HPDE6-E6E7 (cell line): Measurements from ENCODE around the gene OR2T2.
"Not testable (repeated sequence)": the region's sequence is repeated elsewhere in the genome, so short reads cannot be mapped to it uniquely, and the experiment has no call there.

Source experiments
- DNase-seq: peaks from one replicate; pipeline ENCODE4 v3.0.0; 2011; ENCODE audit warnings: missing footprints; ENCODE audit errors: extremely low spot score

OR2T2 gene, protein sequence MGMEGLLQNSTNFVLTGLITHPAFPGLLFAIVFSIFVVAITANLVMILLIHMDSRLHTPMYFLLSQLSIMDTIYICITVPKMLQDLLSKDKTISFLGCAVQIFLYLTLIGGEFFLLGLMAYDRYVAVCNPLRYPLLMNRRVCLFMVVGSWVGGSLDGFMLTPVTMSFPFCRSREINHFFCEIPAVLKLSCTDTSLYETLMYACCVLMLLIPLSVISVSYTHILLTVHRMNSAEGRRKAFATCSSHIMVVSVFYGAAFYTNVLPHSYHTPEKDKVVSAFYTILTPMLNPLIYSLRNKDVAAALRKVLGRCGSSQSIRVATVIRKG

DNA sequence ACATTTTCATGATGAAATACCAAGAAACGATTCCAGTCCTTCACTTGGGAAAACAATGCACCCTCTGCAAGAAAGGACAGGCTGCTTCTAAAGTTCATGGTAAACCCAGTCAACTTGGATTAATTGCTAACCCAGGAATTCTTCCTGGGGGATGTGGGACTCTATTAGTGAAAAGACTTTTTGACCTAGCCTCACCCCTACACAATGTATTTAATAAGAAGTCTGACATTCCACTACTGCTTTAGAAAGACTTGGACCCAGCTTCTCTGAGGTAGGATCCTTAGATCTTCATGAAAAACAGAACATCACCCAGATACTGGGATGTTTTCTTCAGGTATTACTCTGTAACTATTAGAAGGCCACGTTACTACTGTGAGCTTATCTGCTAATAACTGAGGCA is at the start of gene OR2T2:
Gene OR2T2 (plus strand): TSS at position 239 of the 400 bp plus-strand sequence. CDS start 7,161 bp downstream, outside the sequence.
- DNase-seq, result not testable (repeated sequence)

DNA sequence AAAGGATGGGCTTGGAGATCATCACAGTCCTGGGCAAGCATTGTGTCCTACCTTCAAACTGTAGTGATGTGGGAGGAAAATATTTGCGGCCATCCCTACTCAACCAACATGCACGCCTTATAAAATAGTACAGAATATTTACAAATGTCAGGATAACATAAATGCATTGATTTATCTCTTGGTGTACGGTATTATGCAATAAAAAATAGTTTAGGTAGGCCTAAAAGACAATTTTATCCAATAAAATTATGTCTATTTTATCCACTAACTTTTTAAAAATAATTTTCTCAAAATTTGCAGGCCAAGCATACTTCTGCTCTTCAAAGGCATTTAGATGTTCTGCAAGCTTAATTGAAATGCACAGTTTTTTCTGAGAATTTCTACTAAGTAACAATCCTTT is 42.7 kb upstream of the OR2T2 start, which contains the start of gene OR2T1:
Gene OR2T1 (plus strand): TSS at position 301 of the 400 bp plus-strand sequence. CDS start 3,100 bp downstream, outside the sequence.
- DNase-seq, result no peak

DNA sequence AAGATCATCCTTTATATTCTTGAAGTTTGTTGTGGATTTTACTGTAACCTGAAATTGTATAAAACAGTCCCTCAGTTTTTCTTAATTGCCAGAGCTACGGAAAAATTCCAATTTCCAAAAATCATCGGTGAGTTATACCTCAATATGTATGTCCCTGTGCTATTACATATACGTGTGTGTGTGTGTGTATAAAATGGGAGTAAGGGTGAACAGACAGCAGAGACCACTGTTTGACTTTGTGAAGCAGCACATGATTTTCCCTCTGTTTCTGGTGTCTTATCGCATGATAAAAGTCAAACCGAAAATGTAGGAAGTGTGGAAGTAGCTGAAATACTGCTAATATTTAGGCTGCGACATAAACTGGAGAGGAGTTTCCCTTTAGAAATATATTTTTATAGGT is 41.4 kb upstream of the OR2T2 start:
- peak; percentile 6 for DNase-seq

DNA sequence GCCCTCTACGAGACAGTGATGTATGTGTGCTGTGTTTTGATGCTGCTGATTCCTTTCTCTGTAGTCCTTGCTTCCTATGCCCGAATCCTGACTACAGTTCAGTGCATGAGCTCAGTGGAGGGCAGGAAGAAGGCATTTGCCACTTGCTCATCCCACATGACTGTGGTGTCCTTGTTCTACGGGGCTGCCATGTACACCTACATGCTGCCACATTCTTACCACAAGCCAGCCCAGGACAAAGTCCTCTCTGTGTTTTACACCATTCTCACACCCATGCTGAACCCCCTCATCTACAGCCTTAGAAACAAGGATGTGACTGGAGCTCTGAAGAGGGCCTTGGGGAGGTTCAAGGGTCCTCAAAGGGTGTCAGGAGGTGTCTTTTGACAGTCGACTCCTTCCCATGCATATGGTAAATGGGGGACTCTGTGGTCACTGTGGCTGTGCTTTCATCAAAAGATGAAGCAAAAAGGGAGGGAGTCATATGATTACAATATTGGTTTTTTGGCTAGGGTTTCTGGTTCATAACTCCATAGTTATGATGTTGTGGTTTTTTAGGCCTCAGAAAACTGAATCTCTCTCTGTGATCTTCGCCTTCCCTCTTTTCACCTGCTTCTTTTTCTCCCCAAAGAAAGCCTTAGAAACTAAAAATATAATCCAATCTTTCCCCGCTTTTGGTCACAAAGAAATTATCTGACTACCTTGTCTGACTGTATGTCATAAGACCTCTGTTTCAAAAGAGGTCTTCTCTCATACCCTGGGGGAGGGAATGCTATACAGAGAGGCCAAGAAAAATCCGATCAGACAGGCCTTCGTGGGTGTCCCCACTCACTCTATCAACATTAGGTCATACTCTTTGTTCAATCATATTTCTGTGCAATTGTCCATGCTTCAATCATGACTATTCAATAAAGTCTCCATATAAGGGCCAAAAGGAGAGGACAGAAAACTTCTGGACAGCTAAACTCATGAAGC is 38.4 kb upstream of the OR2T2 start:
- DNase-seq, result no peak

DNA sequence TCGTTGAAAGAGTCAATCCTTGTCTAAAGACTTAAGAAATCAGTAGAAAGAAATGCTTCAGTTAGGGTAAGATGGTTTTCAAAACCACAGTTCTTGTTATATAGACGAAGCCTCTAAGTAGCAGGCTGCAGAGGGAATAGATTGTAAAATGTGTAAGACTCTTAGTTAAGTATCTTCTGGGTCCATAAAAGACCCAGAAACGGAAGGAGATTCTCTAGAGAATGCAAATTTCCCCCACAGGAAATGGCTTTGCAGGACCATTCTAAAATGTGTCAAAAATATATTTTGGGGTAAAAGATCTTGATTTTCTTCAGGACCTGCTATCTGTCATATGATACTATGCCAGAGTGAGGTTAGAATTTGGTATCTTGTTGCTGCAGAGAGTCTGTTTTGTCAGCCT is 29.2 kb upstream of the OR2T2 start:
- DNase-seq, result no peak

DNA sequence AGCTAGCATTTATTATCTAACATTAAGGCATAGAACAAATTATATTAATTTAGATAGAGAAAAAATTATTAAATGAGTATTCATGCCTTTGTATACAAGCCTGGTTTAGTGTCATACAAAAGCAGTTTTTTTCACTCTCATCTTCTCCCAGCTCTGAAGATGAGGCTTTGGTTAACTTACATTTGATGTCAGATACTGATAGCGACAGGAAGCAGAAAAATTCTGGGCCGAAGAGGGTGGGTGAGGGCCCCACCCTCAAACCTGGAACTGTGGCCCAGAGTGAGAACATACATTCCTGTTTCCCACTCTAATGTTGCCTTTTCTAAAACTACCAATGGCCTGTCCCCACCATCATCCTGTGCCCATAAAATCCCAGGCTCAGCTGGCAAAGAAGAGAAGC is 27.6 kb upstream of the OR2T2 start:
- no peak for DNase-seq

DNA sequence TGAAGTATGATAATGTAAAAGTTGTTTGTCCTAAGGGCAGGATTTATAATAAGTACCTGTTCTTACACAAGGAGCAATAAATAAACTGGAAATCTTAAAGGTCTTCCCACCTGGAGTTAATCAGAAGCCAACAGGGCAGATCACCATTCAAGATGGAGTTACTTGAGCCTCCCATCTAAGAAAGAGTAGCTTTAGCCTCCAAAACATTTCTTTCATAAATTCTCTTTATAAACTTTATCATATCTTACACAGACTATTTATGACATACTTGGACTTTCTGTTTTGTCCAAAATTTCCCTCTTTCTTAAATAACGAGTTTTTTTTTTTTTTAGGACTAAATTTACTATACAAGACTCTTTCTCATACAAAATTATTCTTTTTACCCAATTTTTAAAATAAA is 24.1 kb upstream of the OR2T2 start:
- no peak for DNase-seq

DNA sequence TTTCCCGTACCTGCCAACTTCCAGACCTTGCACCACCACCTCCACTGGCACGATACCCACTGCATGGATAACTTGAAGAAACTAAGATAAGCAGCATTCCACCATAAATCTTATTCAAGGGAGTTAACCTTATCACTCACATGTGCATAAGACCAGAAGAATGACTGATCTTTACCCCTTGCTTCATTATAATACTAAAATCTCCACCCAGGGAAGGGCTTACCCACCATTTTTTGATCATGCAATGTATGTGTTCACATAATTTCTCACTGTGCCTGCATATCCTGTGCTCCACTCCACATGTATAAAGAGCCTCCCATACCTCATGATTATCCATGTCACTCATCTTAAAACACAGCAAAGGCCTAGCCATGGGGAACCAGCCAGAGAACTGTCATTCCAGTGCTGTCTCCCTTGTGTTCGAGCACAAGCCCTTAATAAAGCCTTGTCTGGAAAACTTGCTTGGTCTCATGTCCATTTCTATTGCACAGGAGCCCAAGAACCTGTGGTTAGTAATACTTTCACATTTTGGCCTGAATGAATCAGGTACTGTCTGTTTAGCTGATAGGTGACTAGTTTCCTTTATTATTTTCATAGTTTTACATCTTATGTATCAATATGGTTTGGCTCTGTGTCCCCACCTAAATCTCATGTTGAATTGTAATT is 17.8 kb upstream of the OR2T2 start:
- DNase-seq, result not testable (repeated sequence)

DNA sequence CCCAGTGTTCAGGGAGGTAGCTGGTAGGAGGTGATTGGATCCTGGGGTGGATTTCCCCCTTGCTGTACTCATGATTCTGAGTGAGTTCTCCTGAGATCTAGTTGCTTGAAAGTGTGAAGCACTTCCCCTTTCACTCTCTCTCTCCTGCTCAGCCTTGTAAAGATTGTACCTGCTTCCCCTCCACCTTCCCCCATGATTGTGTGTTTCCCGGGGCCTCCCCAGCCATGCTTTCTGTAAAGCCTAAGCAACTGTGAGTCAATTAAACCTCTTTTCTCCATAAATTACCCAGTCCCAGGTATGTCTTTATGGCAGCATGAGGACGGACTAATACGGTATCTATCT is 17.3 kb upstream of the OR2T2 start:
- not testable (repeated sequence) for DNase-seq

DNA sequence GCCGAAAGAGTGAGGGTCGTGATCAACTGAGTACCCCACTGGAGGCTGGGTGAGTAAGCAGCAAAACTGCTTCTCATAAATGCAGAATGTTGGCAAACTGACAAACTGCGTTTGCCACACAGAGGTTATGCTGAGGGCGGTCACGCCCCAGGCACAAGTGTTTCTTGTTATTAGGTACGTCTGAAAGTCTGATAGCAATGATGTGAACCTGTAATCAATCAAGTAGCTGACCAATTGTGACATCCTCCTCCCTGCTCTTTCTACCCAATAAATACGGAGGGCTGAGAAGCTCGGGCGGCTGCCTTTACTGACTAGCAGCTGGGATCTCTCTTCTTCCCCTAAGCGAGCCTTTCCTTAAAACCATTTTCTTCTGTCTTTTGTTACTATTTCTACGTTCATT is 13.8 kb upstream of the OR2T2 start:
- not testable (repeated sequence) for DNase-seq

DNA sequence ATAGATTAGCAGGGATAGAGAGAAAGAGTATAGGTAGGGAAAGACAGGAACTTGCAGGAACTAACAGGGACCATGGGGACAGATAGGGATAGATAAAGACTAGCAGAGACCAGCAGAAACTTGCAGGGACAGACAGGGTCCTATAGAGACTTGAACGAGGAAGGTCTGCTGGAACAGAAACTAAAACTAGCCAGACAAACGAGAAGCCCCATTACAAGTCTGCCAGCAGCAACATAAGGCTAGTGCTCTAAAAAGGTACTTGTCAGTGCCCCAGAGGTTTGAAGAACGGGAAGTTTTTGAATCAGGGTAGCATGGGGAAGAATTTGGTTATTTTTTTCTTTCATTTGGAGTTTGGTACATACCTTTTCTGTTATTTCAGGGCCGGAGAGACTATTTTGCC is 13.2 kb upstream of the OR2T2 start:
- DNase-seq, result not testable (repeated sequence)

DNA sequence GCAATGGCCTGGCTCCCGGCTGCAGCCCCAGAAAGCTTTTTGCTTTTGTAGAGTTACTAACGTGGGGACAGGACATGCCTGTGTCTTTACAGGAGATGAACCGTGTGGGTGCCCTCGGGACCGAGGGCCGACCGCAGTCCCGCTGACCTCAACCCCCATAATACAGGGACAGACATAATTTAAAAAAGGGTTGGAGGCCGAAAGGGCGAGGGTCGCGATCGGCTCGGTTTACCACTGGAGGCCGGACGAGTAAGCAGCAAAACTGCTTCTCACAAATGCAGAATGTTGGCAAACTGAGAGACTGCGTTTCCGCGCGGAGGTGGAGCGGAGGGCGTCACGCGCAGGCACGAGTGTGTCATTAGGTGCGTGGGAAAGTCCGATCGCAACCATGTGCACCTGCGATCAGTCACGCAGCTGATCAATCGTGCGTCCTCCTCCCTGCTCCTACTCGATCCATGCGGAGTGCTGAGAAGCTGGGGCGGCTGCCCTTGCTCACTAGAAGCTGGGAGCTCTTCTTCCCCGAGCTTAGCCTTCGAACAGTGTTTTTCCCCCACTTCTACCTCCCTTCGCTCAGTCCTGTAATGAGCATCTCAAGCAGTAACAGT is 11.5 kb upstream of the OR2T2 start:
- not testable (repeated sequence) for DNase-seq

DNA sequence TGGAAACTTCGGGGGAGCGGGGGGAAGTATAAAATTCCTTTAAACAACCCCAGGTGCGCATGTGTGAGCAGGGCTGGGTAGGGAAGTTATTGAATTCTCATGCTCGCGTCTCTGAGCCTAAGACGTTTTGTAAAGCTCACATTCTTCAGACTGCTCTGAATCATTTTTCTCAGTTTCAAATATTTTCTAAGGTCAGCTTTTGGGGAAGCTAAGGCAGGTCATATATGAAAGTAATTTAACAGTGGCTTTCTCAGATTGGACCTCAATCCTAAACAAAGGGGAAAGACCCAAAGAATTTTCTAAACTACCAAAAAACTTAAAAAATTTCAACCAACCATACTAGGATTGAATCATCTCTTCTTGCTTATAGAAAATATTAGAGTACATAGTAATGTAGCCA is 10.5 kb upstream of the OR2T2 start:
- not testable (repeated sequence) for DNase-seq

DNA sequence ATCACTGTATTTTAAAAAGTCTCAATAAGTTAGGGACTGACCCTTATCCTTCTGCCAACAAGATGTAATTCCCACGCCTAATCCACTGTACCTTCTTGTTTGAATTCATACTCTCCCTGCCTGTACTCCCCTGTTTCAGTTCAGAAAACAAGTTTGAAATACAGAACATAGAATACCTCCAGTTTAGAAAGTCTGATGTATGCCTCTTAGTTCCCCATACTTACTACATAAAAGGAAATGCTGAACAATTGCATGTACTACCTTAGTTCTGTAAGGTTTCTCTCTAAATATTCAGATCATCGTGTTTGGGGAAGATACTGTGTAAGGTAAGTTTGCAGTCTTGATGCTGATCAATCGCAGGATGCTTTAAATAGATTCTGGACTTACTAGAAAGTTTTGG is 9.1 kb upstream of the OR2T2 start:
- DNase-seq, result not testable (repeated sequence)

DNA sequence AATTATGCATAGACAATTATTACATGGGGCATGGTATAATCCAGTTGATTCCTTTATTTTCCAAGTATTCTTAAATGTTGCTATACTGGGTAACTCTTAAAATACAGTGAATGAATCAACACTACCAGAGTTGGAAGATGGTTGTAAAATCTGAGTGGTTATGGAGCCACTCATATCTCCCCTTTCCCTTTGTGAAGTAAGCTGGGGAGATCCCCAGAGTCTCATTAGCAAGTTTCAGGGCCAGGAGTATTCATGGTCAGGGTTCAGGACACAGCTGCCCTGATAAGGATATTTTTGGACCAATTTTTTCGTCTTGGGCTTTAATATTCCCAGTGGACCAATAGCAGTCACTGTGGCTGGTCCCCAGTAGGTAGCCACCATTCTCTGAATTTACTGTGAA is 6.8 kb upstream of the OR2T2 start:
- DNase-seq, result not testable (repeated sequence)

DNA sequence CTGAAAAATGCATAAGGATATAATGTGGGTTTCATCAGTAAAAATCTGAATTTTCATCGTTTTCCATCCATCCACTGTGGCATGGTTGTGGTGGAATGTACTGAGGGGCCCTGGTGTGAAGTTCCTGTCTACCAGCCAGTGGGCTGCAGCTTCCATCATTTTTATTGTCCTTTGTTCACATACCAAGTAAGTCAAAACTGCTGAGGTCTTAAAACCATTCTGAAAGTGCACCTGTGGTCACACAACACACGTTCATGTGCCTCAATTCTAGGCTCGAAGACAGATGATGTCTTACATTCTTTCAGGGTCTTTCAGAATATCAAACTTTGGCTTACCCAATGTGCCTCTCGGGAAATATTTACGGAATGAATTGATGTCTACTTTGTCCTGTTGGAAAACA is 6.2 kb upstream of the OR2T2 start:
- DNase-seq, result not testable (repeated sequence)

DNA sequence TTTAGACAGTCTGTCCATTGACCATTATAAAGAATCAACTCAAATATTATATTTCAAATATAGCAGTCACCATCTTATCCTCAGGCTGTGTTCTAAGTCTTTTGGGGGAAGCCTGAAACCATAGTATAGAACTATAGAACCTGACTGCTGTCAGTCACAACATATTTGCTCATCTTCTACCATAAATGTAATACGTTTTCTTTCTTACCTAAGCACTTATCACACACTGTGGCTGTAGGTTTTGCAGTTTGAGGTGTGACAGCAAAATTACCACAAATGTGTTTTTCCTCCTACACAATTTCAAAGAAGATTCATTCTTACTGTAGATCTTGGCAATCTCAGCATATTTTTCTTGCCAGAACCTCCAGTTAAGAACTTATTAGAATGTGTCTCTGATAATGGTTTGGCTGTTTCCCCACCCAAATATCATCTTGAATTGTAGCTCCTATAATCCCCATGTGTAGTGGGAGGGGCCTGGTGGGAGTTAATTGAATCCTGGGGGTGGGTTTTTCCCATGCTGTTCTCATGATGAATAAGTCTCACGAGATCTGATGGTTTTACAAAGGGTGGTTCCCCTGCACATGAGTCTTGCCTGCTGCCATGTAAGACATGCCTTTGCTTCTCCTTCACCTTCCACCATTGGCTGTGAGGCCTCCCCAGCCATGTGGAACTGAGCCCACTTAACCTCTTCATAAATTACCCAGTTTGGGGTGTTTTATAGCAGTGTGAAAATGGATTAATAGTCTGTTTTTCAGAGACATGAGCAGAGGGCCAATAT is 2.7 kb upstream of the OR2T2 start:
- DNase-seq, result not testable (repeated sequence)

DNA sequence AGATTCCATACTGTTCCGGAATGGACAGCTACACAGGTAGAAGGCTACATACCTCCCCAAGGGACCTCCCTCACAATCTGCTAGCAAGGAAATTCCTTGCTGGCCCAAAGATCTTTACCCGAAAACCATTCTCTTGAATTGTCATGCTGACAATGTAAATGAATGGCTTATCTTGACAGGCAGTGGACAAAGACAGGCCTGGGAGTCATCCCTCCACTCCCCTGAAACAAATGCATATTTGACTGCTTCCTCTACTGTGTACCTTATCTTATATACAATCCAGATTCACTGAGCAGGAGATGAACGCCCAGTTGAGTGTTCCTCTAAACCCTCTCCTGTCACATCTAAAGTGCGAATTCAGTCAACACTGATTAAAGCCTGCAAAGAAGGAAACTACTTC is 834 bp upstream of the OR2T2 start:
- DNase-seq, result not testable (repeated sequence)

DNA sequence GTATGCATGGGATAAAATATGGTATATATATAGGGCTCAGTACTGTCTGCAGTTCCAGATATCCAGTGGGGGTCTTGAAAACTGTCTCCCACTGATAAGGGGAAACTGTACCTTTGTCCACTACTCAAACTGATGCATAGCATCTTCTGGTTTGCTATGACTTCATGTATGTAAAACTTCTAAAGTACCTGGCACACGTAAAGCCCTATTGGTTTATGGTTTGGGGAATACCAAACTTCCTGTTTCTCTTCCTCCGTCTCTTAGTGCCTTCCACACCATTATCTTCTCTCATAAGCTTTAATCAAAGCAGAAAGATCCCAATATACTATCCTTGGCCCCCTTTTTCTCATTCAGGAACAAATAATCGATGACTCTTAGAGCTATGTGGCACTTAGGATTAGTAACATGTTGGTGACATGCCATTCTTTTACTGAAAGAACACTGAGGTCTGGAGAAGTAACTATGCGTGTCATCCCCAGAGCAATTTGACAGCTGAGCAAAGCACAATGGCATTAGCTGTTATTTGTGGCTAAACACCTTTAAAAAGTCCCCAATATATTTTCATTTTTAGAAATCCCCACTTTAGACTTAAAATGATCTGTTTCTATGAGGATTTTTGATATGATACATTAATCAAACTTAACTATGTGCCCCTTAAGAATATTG is 3.1 kb downstream of the OR2T2 start:
- not testable (repeated sequence) for DNase-seq

DNA sequence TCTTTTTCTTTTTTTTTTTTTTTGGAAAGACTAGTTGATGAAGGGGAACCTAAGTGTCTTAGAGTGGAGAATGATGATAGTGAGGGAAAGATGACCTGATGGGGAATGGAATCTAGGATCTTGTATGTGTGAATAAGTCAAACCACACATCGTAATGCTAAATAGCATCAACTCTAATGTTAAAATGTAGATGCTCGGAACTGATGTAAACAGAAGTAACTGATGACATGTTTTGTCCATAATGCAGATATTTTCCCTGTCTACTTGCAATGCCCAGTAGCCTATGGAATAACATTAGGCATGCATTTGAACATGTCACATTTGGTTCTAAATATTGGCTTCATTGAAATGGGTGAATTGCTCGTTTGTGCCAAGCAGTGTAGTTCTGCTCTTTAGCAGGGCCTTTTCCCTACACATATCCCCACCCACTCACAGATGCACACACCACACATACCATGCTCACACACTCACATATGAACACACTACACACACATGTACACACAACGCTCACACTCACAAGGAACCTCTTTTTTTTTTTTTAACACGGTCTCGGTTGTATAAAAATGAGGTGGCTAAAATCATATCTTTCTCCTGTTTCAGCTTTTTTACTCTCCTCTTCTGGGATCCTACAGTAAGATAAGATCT is 4.5 kb downstream of the OR2T2 start:
- not testable (repeated sequence) for DNase-seq
